OCI-LY1 (cell line): ENCODE measurements around the gene POLR3GL.

Experiments
- H2AFZ ChIP-seq: fragments of 200-600 bp; sonication (generic), shearing (Covaris generic); 2 replicates; pipeline ENCODE4 v1.6.0; 2014; ENCODE audit warnings: antibody characterized with exemption, mild to moderate bottlenecking, low read length
- H3F3A ChIP-seq: fragments of 200-600 bp; sonication (generic), shearing (Covaris generic); 2 replicates; pipeline ENCODE4 v1.6.0; 2014; ENCODE audit warnings: mild to moderate bottlenecking, antibody characterized with exemption, low read length, moderate library complexity; ENCODE audit not compliant: insufficient read depth
- H3K27ac ChIP-seq: fragments of 200-600 bp; sonication (generic); 2 replicates; pipeline ENCODE4 v1.5.1; 2014; ENCODE audit warnings: low read length, mixed run types, mild to moderate bottlenecking, low read depth; ENCODE audit not compliant: poor library complexity, severe bottlenecking
- H3K27me3 ChIP-seq: fragments of 200-600 bp; sonication (generic); 2 replicates; pipeline ENCODE4 v1.6.0; 2014; ENCODE audit warnings: antibody characterized with exemption, mild to moderate bottlenecking, low read length, moderate library complexity; ENCODE audit not compliant: insufficient read depth
- H3K36me3 ChIP-seq: fragments of 200-600 bp; sonication (generic); 2 replicates; pipeline ENCODE4 v1.6.1; 2014; ENCODE audit warnings: mild to moderate bottlenecking, antibody characterized with exemption, low read length, moderate library complexity, mixed read lengths; ENCODE audit not compliant: insufficient read depth
- H3K4me1 ChIP-seq: fragments of 200-600 bp; sonication (generic); 2 replicates; pipeline ENCODE4 v1.5.1; 2014; ENCODE audit warnings: mild to moderate bottlenecking, low read length, moderate library complexity; ENCODE audit not compliant: insufficient read depth, severe bottlenecking
- H3K4me2 ChIP-seq: fragments of 200-600 bp; sonication (generic), shearing (Covaris generic); 2 replicates; pipeline ENCODE4 v1.6.1; 2014; ENCODE audit warnings: low read length
- H3K4me3 ChIP-seq: fragments of 200-600 bp; sonication (generic); 2 replicates; pipeline ENCODE4 v1.5.1; 2014; ENCODE audit warnings: low read length, low read depth, mild to moderate bottlenecking, mixed read lengths; ENCODE audit not compliant: poor library complexity, severe bottlenecking
- H3K79me2 ChIP-seq: fragments of 200-600 bp; shearing (Covaris generic); 2 replicates; pipeline ENCODE4 v1.6.1; 2016; ENCODE audit warnings: mixed run types, low read length, mixed read lengths; ENCODE audit not compliant: insufficient read depth
- H3K9ac ChIP-seq: fragments of 200-600 bp; sonication (generic), shearing (Covaris generic); 2 replicates; pipeline ENCODE4 v1.6.1; 2014; ENCODE audit warnings: mild to moderate bottlenecking, low read length, mixed read lengths
- H3K9me2 ChIP-seq: fragments of 200-600 bp; sonication (generic), shearing (Covaris generic); 2 replicates; pipeline ENCODE4 v1.6.1; 2014; ENCODE audit warnings: low read depth, mild to moderate bottlenecking, low read length, mixed read lengths
- H3K9me3 ChIP-seq: fragments of 200-600 bp; shearing (Covaris generic); 2 replicates; pipeline ENCODE4 v1.6.1; 2014; ENCODE audit warnings: low read length, mixed read lengths
- H4K20me1 ChIP-seq: fragments of 200-600 bp; sonication (generic), shearing (Covaris generic); 2 replicates; pipeline ENCODE4 v1.6.0; 2016; ENCODE audit warnings: mild to moderate bottlenecking, low read length; ENCODE audit not compliant: insufficient read depth
- CTCF ChIP-seq: fragments of 200-600 bp; sonication (generic), shearing (Covaris generic); IDR thresholded peaks from 2 replicates; pipeline ENCODE4 v1.5.1; 2017; ENCODE audit warnings: mild to moderate bottlenecking, antibody characterized with exemption, low read length, moderate library complexity, mixed read lengths
- EZH2 ChIP-seq: fragments of 200-600 bp; sonication (generic), shearing (Covaris generic); IDR thresholded peaks from 2 replicates; pipeline ENCODE4 v1.8.0; 2017; ENCODE audit warnings: borderline replicate concordance, mixed run types, mild to moderate bottlenecking, antibody characterized with exemption, low read length, moderate library complexity, mixed read lengths

POLR3GL gene

GRCh38 chr1:145995964-145996432 is 31.5 kb downstream of the POLR3GL start:
- peaks cover 32% of the 10 kb centered on the region for H3F3A ChIP-seq
- peaks cover 70% of the 10 kb centered on the region for H3K4me1 ChIP-seq
- no peaks in the 10 kb centered on the region for H4K20me1 ChIP-seq
- H3K4me3 ChIP-seq: peak overlapping the region; percentile 99
- no peaks in the 10 kb centered on the region for H3K27me3 ChIP-seq
- no peaks in the 10 kb centered on the region for H3K9me3 ChIP-seq
- peaks cover 40% of the 10 kb centered on the region for H3K36me3 ChIP-seq
- H2AFZ ChIP-seq: no peak overlapping the region
- peak overlapping the region; percentile 98 for H3K27ac ChIP-seq
- peak overlapping the region; percentile 89 for H3K4me2 ChIP-seq
- H3K79me2 ChIP-seq: peaks cover 27% of the 10 kb centered on the region
- TF ChIP-seq CTCF (no peak), EZH2 (no peak)
- no peaks in the 10 kb centered on the region for H3K9me2 ChIP-seq
- peak overlapping the region; percentile 98 for H3K9ac ChIP-seq

- no peak within 1 kb of the TSS for H2AFZ ChIP-seq
- peak within 1 kb of the TSS; percentile 98 for H3K27ac ChIP-seq
- peak within 1 kb of the TSS; percentile 98 for H3K9ac ChIP-seq
- peaks cover 76% of the 10 kb centered on the region for H3K4me1 ChIP-seq
- TF ChIP-seq EZH2 (no peak), CTCF (no peak)
- H4K20me1 ChIP-seq: no peaks in the 10 kb centered on the region
- peaks cover 32% of the 10 kb centered on the region for H3F3A ChIP-seq
- peak within 1 kb of the TSS; percentile 99 for H3K4me3 ChIP-seq
- peak within 1 kb of the TSS; percentile 89 for H3K4me2 ChIP-seq
- H3K36me3 ChIP-seq: peaks cover 40% of the 10 kb centered on the region
- peaks cover 27% of the 10 kb centered on the region for H3K79me2 ChIP-seq
- no peaks in the 10 kb centered on the region for H3K27me3 ChIP-seq
- no peaks in the 10 kb centered on the region for H3K9me2 ChIP-seq
- no peaks in the 10 kb centered on the region for H3K9me3 ChIP-seq
Measured at GRCh38 chr1:145996433-145997015, 32.0 kb downstream of the POLR3GL start, which contains the start of gene TXNIP. TXNIP (minus strand) TSS chr1:145996579; CDS start chr1:145996266, 313 bp downstream.

- no peaks in the 10 kb centered on the region for H4K20me1 ChIP-seq
- H3K36me3 ChIP-seq: peaks cover 40% of the 10 kb centered on the region
- TF ChIP-seq CTCF: no peak
- TF ChIP-seq EZH2: no peak
- peak overlapping the region; percentile 98 for H3K9ac ChIP-seq
- no peak overlapping the region for H2AFZ ChIP-seq
- H3K4me1 ChIP-seq: peaks cover 80% of the 10 kb centered on the region
- H3K9me3 ChIP-seq: no peaks in the 10 kb centered on the region
- H3K27me3 ChIP-seq: no peaks in the 10 kb centered on the region
- H3K4me2 ChIP-seq: peak overlapping the region; percentile 89
- H3K79me2 ChIP-seq: peaks cover 27% of the 10 kb centered on the region
- peak overlapping the region; percentile 99 for H3K4me3 ChIP-seq
- peaks cover 32% of the 10 kb centered on the region for H3F3A ChIP-seq
- H3K27ac ChIP-seq: peak overlapping the region; percentile 98
- H3K9me2 ChIP-seq: no peaks in the 10 kb centered on the region
Measured at GRCh38 chr1:145997016-145997717, 32.7 kb downstream of the POLR3GL start.
